GM23248 (cell line): ENCODE measurements around the gene TTLL1. TPM values are rescaled to one million over a fixed set of nuclear protein-coding genes. Genes with fewer than 3 reads are reported as not detected.

Source experiments
- DNase-seq: peaks from one replicate; pipeline ENCODE4 v3.0.0-alpha.2; 2015
- H2AFZ ChIP-seq: fragments of 200-600 bp; sonication (generic); 2 replicates; pipeline ENCODE4 v1.6.1; 2016; ENCODE audit warnings: antibody characterized with exemption
- H3F3A ChIP-seq: fragments of 200-600 bp; sonication (generic); 2 replicates; pipeline ENCODE4 v1.6.1; 2016; ENCODE audit warnings: mild to moderate bottlenecking, antibody characterized with exemption, mixed run types; ENCODE audit not compliant: insufficient read depth
- H3K27ac ChIP-seq: fragments of 200-600 bp; sonication (generic); 2 replicates; pipeline ENCODE4 v1.5.1; 2016; ENCODE audit warnings: mild to moderate bottlenecking
- H3K27me3 ChIP-seq: fragments of 200-600 bp; sonication (generic); replicated peaks from 2 replicates; pipeline ENCODE4 v1.6.1; 2016; ENCODE audit warnings: mild to moderate bottlenecking; ENCODE audit not compliant: insufficient read depth
- H3K36me3 ChIP-seq: fragments of 200-600 bp; sonication (generic); 2 replicates; pipeline ENCODE4 v1.6.1; 2016; ENCODE audit warnings: low read depth, mild to moderate bottlenecking
- H3K4me1 ChIP-seq: fragments of 200-600 bp; sonication (generic); 2 replicates; pipeline ENCODE4 v1.6.1; 2016; ENCODE audit warnings: mild to moderate bottlenecking; ENCODE audit not compliant: insufficient read depth
- H3K4me2 ChIP-seq: fragments of 200-600 bp; sonication (generic); one replicate; pipeline ENCODE4 v1.6.1; 2016; ENCODE audit warnings: mild to moderate bottlenecking; ENCODE audit not compliant: unreplicated experiment
- H3K4me3 ChIP-seq: fragments of 200-600 bp; sonication (generic); 2 replicates; pipeline ENCODE4 v1.5.1; 2016; ENCODE audit warnings: mild to moderate bottlenecking
- H3K79me2 ChIP-seq: fragments of 200-600 bp; sonication (generic); 2 replicates; pipeline ENCODE4 v1.6.1; 2016; ENCODE audit warnings: mild to moderate bottlenecking; ENCODE audit not compliant: insufficient read depth
- H3K9ac ChIP-seq: fragments of 200-600 bp; sonication (generic); 2 replicates; pipeline ENCODE4 v1.6.1; 2016; ENCODE audit warnings: mild to moderate bottlenecking
- H3K9me2 ChIP-seq: fragments of 200-600 bp; sonication (generic); 2 replicates; pipeline ENCODE4 v1.6.1; 2016; ENCODE audit warnings: mixed run types, mild to moderate bottlenecking, moderate library complexity; ENCODE audit not compliant: insufficient read depth
- H3K9me3 ChIP-seq: fragments of 200-600 bp; sonication (generic); one replicate; pipeline ENCODE4 v1.6.1; 2017; ENCODE audit warnings: low read depth
- H4K20me1 ChIP-seq: fragments of 200-600 bp; sonication (generic); 2 replicates; pipeline ENCODE4 v1.6.0; 2016; ENCODE audit not compliant: insufficient read depth
- EZH2 ChIP-seq: fragments of 200-600 bp; sonication (generic); IDR thresholded peaks from 2 replicates; pipeline ENCODE4 v1.6.1; 2018; ENCODE audit warnings: antibody characterized with exemption, mild to moderate bottlenecking; ENCODE audit not compliant: insufficient read depth, poor library complexity, severe bottlenecking
- EZH2phosphoT487 ChIP-seq: fragments of 200-600 bp; sonication (generic); IDR thresholded peaks from 2 replicates; pipeline ENCODE4 v1.6.1; 2018; ENCODE audit warnings: antibody characterized with exemption, moderate library complexity, mild to moderate bottlenecking, low read depth; ENCODE audit not compliant: insufficient read depth
- WGBS, 2 experiments: methylation state at CpG; one replicate each; pipeline ENCODE4 v1.1.6; 2015 to 2017; ENCODE audit warnings: low lambda C conversion rate in 2 of 2, low coverage in 1 of 2; ENCODE audit errors: missing lambda C conversion rate in 2 of 2; 5-methylcytosine and 5-hydroxymethylcytosine counted together
- in situ Hi-C: fragments of 300-500 bp; cut with MboI; formaldehyde crosslinking; loops from 2 replicates; pipeline ENCODE4 v1.15.0; 2020
- polyA plus RNA-seq: library from polyadenylated mRNA; unstranded; fragments of >200 nt; fragmentation: Nextera tagmentation; extraction: Ambion mirVana; gene quantifications from 2 replicates; pipeline ENCODE4 v1.2.1, GENCODE V29; 2016
- total RNA-seq: library from RNA; depleted of rRNA; stranded (reverse); fragments of >200 nt; shearing (Covaris generic); gene quantifications from 2 replicates; pipeline ENCODE4 v1.2.3, GENCODE V29; 2014

The TTLL1 gene
- total and polyA plus RNA-seq, 2 experiments from 2014 or later = 16.0 to 18.5 TPM

GRCh38 chr22:42993651-42994275 lies 95.4 kb downstream of the TTLL1 start:
- Histone ChIP-seq H3K36me3 (no peaks in the 10 kb centered on the region), H3K79me2 (peaks cover 90% of the 10 kb centered on the region), H3K4me2 (peak overlapping the region; percentile 87), H2AFZ (no peak overlapping the region), H3K9me3 (no peaks in the 10 kb centered on the region), H3K9ac (peak overlapping the region; percentile 80), H3K27me3 (no peaks in the 10 kb centered on the region), H3F3A (peaks cover 74% of the 10 kb centered on the region), H3K27ac (peak overlapping the region; percentile 93), H3K4me1 (peaks cover 87% of the 10 kb centered on the region), H3K4me3 (peak overlapping the region; percentile 61), H3K9me2 (no peaks in the 10 kb centered on the region), H4K20me1 (no peaks in the 10 kb centered on the region)
- peak; percentile 82 for DNase-seq
- in situ Hi-C loops = no loop called here
- TF ChIP-seq EZH2phosphoT487 (no peak), EZH2 (no peak)
- WGBS, 2 experiments = 32 to 33% methylated on average over 12 of the region's 12 CpGs

- no peaks in the 10 kb centered on the region for H3K27me3 ChIP-seq
- peaks cover 89% of the 10 kb centered on the region for H3K4me1 ChIP-seq
- no peak for DNase-seq
- peaks cover 90% of the 10 kb centered on the region for H3K79me2 ChIP-seq
- H2AFZ ChIP-seq = no peak overlapping the region
- peaks cover 72% of the 10 kb centered on the region for H3F3A ChIP-seq
- TF ChIP-seq EZH2phosphoT487 = no peak
- TF ChIP-seq EZH2 = no peak
- no peaks in the 10 kb centered on the region for H3K9me2 ChIP-seq
- peak overlapping the region; percentile 87 for H3K4me2 ChIP-seq
- peak overlapping the region; percentile 93 for H3K27ac ChIP-seq
- H4K20me1 ChIP-seq = no peaks in the 10 kb centered on the region
- 92 to 93% methylated on average over 9 of the region's 9 CpGs for WGBS, 2 experiments
- in situ Hi-C loops = no loop called here
- peak overlapping the region; percentile 61; the same call in 1 of the 2 replicates for H3K4me3 ChIP-seq
- H3K9me3 ChIP-seq = no peaks in the 10 kb centered on the region
- H3K9ac ChIP-seq = peak overlapping the region; percentile 80
- no peaks in the 10 kb centered on the region for H3K36me3 ChIP-seq
These were observed 96.2 kb downstream of the TTLL1 start for GRCh38 chr22:42992886-42993479.

GRCh38 chr22:42992092-42992491 lies 97.1 kb downstream of the TTLL1 start:
- H4K20me1 ChIP-seq = no peaks in the 10 kb centered on the region
- H3K9me2 ChIP-seq = no peaks in the 10 kb centered on the region
- peaks cover 71% of the 10 kb centered on the region for H3F3A ChIP-seq
- DNase-seq = no peak
- no peak for TF ChIP-seq EZH2
- peak overlapping the region; percentile 96 for H3K27ac ChIP-seq
- H2AFZ ChIP-seq = no peak overlapping the region
- no peak overlapping the region for H3K9ac ChIP-seq
- no peak overlapping the region for H3K4me2 ChIP-seq
- H3K9me3 ChIP-seq = no peaks in the 10 kb centered on the region
- peaks cover 82% of the 10 kb centered on the region for H3K4me1 ChIP-seq
- no peaks in the 10 kb centered on the region for H3K27me3 ChIP-seq
- H3K79me2 ChIP-seq = peaks cover 90% of the 10 kb centered on the region
- no peaks in the 10 kb centered on the region for H3K36me3 ChIP-seq
- no peak overlapping the region for H3K4me3 ChIP-seq
- 93 to 97% methylated on average over 3 of the region's 3 CpGs for WGBS, 2 experiments
- in situ Hi-C loops = no loop called here

GRCh38 chr22:42991010-42991651 lies 98.1 kb downstream of the TTLL1 start:
- Histone ChIP-seq H3K79me2 (peaks cover 90% of the 10 kb centered on the region), H4K20me1 (no peaks in the 10 kb centered on the region), H3K9me3 (no peaks in the 10 kb centered on the region), H3F3A (peaks cover 71% of the 10 kb centered on the region), H3K27me3 (no peaks in the 10 kb centered on the region), H3K9ac (peak overlapping the region; percentile 76), H3K36me3 (no peaks in the 10 kb centered on the region), H3K4me3 (peak overlapping the region; percentile 35), H2AFZ (no peak overlapping the region), H3K27ac (peak overlapping the region; percentile 96), H3K4me2 (peak overlapping the region; percentile 77), H3K4me1 (peaks cover 73% of the 10 kb centered on the region), H3K9me2 (no peaks in the 10 kb centered on the region)
- 76 to 77% methylated on average over 5 of the region's 5 CpGs for WGBS, 2 experiments
- in situ Hi-C loops = no loop called here
- no peak for TF ChIP-seq EZH2
- peak; percentile 92 for DNase-seq
